Measurements from ENCODE around the gene GPANK1. TPM values are rescaled to one million over a fixed set of nuclear protein-coding genes. Genes with fewer than 3 reads are reported as not detected.

Gene GPANK1
- total RNA-seq, 3 donors from 2014 or later: 16.2 to 22.2 (median 20.0) TPM

- no peaks in the 10 kb centered on the region for H3K27me3 ChIP-seq
- no peaks in the 10 kb centered on the region for H3K4me1 ChIP-seq
- H3K27ac ChIP-seq: no peak overlapping the region
- H3K9me3 ChIP-seq: no peaks in the 10 kb centered on the region
- intact Hi-C loops (cut with DNase I; ENCODE audit: low total_unique reads): no loop called here
- no peak for DNase-seq (ENCODE audit: low spot score in 2 of 2)
- H3K36me3 ChIP-seq: peaks cover 34% of the 10 kb centered on the region
- H3K4me3 ChIP-seq: no peak overlapping the region
- TF ChIP-seq CTCF (IDR thresholded peaks at IDR 0.05) (no peak), POLR2AphosphoS5 (IDR thresholded peaks at IDR 0.05) (no peak), POLR2A (IDR thresholded peaks at IDR 0.05) (no peak)
Observed at GRCh38 chr6:31639449-31639861, 25.3 kb downstream of the GPANK1 start.

- no peak overlapping the region for H3K4me3 ChIP-seq
- intact Hi-C loops (cut with DNase I; ENCODE audit: low total_unique reads): no loop called here
- TF ChIP-seq POLR2AphosphoS5 (IDR thresholded peaks at IDR 0.05) (no peak), POLR2A (IDR thresholded peaks at IDR 0.05) (no peak), CTCF (IDR thresholded peaks at IDR 0.05) (no peak)
- no peak for DNase-seq (ENCODE audit: low spot score in 2 of 2)
- H3K27ac ChIP-seq: no peak overlapping the region
- peaks cover 30% of the 10 kb centered on the region for H3K36me3 ChIP-seq
- H3K4me1 ChIP-seq: no peaks in the 10 kb centered on the region
- H3K27me3 ChIP-seq: no peaks in the 10 kb centered on the region
- no peaks in the 10 kb centered on the region for H3K9me3 ChIP-seq
Observed at GRCh38 chr6:31639043-31639442, 25.8 kb downstream of the GPANK1 start.

GRCh38 chr6:31636698-31637596 lies 27.9 kb downstream of the GPANK1 start:
- Histone ChIP-seq H3K4me1 (no peaks in the 10 kb centered on the region), H3K27me3 (no peaks in the 10 kb centered on the region), H3K36me3 (peaks cover 28% of the 10 kb centered on the region), H3K27ac (no peak overlapping the region), H3K4me3 (no peak overlapping the region), H3K9me3 (no peaks in the 10 kb centered on the region)
- intact Hi-C loops (cut with DNase I; ENCODE audit: low total_unique reads): no loop called here
- TF ChIP-seq CTCF (IDR thresholded peaks at IDR 0.05) (no peak), POLR2AphosphoS5 (IDR thresholded peaks at IDR 0.05) (no peak), POLR2A (IDR thresholded peaks at IDR 0.05) (no peak)
- no peak for DNase-seq (ENCODE audit: low spot score in 2 of 2)

DNA sequence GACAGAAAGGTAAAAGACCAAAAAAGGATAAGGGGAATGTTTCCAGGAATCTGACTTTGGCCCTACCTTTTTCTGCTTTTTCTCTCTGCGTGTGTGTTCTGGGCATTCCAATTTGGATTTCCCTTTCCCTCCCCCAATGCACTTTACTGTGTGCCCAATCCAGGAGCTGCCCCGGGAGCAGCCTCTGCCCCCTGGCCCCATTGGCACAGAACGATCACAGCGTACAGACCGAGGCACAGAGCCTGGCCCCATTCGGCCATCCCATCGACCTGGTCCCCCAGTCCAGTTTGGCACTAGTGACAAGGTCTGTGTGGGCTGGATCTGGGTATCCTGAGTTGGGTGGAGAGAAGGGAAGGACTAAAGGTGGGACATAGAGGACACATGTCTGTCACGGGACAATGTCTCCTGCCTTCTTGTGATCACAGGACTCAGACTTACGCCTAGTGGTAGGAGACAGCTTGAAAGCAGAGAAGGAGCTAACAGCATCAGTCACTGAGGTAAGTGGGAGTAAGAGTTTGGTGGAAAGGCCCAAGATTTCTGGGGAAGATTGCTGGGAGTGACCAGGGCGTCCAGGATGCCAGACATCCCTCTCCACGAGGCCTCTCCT lies 29.7 kb downstream of the GPANK1 start:
- Histone ChIP-seq H3K27me3 (no peaks in the 10 kb centered on the region), H3K36me3 (peaks cover 17% of the 10 kb centered on the region), H3K4me1 (no peaks in the 10 kb centered on the region), H3K9me3 (no peaks in the 10 kb centered on the region), H3K27ac (no peak overlapping the region), H3K4me3 (no peak overlapping the region)
- DNase-seq (ENCODE audit: low spot score in 2 of 2): no peak
- TF ChIP-seq CTCF (IDR thresholded peaks at IDR 0.05) (no peak), POLR2A (IDR thresholded peaks at IDR 0.05) (no peak), POLR2AphosphoS5 (IDR thresholded peaks at IDR 0.05) (no peak)
- intact Hi-C loops (cut with DNase I; ENCODE audit: low total_unique reads): no loop called here

GRCh38 chr6:31634131-31634530 lies 30.7 kb downstream of the GPANK1 start:
- Histone ChIP-seq H3K4me1 (no peaks in the 10 kb centered on the region), H3K27ac (no peak overlapping the region), H3K27me3 (no peaks in the 10 kb centered on the region), H3K36me3 (peaks cover 13% of the 10 kb centered on the region), H3K4me3 (no peak overlapping the region), H3K9me3 (no peaks in the 10 kb centered on the region)
- DNase-seq (ENCODE audit: low spot score in 2 of 2): no peak
- intact Hi-C loops (cut with DNase I; ENCODE audit: low total_unique reads): no loop called here
- TF ChIP-seq CTCF (IDR thresholded peaks at IDR 0.05): no peak

All from breast epithelium (tissue), 4 donors.